ENCODE results near the gene RTP3.
A peak's percentile ranks its signal among the peaks of the same experiment; 100 is the strongest.

The RTP3 gene

DNA sequence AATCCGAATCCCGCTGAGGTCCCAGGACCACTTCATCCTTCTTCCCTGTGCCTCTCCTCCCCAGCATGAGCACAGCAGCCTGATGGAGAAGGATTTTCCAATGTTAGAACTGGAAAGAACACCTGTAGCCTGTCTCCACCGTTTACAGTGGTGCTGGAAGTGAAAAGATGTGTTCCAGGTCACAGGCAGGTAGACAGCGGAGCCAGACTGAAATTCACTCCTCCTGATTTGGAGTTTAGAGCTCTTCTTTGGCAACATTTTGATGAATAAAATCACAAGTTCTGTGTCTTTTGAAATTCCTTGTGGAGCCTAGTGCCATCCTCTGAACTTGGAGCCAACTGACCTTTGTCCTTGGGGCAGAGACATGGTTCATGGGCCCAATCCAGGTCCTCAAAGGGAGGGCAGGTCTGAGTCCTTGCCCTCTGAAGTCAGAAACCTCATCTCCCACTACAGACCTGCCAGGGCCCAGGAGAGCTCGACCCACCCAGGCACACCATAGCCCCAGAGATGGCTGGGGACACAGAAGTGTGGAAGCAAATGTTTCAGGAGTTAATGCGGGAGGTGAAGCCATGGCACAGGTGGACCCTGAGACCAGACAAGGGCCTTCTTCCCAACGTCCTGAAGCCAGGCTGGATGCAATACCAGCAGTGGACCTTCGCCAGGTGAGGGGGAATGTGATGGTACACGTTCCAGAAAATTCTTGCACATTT is at the start of gene RTP3:
RTP3 (plus strand) TSS at position 421 of the 710 bp plus-strand sequence; CDS start at position 508, 87 bp downstream.
- DNase-seq: no peak

GRCh38 chr3:46448721-46449120 is 49.1 kb upstream of the RTP3 start:
- no peak for DNase-seq

GRCh38 chr3:46449755-46450552 is 47.8 kb upstream of the RTP3 start:
- DNase-seq: peak; percentile 36 to 54 (median 42)

DNA sequence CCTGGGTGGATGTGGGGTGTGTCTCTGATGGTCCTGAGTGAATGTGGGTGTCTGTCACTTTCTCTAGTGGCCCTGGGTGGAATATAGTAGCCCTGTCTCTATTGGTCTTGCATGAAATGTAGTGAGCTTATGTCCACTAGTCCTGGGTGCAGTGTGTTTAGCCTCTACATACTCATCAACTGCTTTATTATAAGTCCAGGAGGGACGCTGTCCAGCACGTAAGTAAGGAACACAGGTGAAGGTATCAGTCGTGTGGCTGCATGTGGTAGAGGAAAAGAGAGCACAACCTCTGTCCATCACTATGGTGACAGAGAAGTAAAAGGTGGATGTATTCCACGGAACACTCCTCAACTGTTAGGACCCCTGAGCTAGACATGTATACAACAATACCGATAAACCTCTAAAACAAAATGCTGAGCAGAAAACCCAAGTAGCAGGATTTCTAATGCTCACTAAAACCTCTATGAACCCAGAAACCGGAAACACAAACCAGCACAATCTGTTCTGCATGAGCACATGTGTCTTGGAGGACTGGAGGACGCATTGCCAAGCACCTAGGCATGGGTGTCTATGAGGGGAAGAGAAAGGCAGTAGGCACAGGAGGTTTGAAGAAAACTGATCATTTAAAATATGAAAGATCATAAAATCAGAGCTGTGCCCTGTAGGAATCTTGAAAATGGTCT is 44.1 kb upstream of the RTP3 start:
- no peak for DNase-seq

- no peak for DNase-seq
These were observed 43.6 kb upstream of the RTP3 start for GRCh38 chr3:46454209-46454595.

DNA sequence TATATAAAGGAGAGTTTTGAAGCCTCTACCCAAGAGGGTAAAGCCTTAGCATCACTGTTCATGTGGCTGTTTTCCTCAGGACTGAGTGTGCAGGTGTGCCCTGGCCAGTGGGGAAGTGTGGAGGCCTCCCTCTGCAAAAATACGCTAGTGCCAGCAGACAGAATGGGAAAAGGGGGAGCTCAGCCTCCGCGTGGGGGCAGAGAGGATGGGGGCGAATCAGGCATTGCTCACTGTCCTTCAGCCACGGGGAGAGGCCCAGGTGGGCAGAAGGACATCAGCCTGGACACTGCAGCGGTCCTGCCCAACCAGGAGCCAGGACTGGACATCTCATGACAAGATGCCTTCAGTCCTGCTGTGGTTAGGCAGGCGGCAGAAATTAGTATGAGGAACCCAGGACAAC is 43.2 kb upstream of the RTP3 start:
- no peak for DNase-seq

DNA sequence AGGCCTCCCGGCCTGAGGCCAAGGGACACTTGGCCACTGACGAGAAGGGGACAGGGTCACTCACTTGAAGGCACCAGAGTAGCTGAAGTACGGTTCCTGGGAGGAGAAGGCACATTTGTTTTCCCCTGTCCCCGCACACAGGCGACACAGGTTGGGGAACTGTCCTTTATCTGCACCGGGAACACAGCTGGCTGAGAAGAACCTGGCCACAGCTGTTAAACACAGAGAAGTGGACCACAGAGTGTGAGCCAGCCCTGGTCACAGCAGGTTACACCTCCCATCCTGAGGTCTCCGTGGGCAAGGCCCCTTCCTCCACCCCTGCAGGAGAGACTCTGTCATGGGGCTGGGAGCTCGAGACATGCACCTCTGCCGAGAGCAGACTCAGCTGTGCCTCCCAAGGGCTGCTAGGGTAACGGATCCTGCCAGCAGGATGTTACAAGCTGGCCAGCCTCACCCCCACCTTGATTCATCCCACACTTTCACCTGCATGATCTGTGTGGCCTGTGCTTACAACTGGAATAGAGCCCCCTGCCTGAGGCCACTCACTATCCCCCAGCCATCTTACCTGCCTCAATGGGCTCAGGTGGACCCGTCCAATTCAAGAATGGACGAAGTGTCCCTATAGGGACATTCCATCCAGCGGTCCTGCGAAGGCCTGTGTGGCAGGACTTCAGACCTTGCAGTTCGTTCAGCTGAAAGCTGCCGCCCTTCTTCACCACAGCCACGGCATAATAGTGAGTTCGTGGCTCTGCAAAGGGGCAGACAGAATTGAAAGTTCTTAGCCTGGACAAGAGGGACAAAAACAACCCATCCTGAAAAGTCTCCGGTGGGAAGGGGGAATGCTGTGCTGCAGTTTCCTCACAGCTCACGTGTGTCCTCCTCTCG is 42.3 kb upstream of the RTP3 start:
- no peak for DNase-seq

DNA sequence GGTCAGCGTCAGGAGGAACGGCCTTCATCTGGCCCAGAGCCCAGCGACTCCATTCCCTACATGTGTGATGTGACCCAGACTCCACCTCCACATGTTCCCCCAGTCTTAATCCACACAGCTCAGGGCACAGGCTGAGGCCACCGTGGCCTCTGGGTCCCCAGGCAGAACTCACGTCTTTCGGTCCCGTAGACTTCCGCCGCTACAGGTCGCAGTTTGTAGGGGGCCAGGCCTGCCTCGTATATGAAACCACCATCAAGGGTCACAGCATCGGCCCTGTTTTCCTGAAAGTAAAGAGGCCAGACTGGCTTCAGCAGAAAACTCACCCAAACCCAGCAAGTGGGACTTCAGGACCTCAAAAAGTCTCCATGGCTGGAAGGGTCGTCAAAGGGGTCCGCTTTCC is 41.7 kb upstream of the RTP3 start:
- DNase-seq: no peak

- no peak for DNase-seq
These were observed 37.7 kb upstream of the RTP3 start for GRCh38 chr3:46460051-46460450.

GRCh38 chr3:46462111-46462510 is 35.7 kb upstream of the RTP3 start:
- DNase-seq: peak; percentile 52 to 78 (median 77)

GRCh38 chr3:46462511-46462910 is 35.3 kb upstream of the RTP3 start:
- no peak for DNase-seq

- DNase-seq: no peak
These were observed 34.5 kb upstream of the RTP3 start for GRCh38 chr3:46463120-46463867.

GRCh38 chr3:46463868-46464241 is 33.9 kb upstream of the RTP3 start:
- no peak for DNase-seq

- no peak for DNase-seq
These were observed 33.2 kb upstream of the RTP3 start, which contains the start of gene LTF for GRCh38 chr3:46464326-46465195. Gene LTF (minus strand): TSS chr3:46464905. CDS start chr3:46464867, 38 bp downstream.

- no peak for DNase-seq
These were observed 32.6 kb upstream of the RTP3 start for GRCh38 chr3:46465196-46465520.

DNA sequence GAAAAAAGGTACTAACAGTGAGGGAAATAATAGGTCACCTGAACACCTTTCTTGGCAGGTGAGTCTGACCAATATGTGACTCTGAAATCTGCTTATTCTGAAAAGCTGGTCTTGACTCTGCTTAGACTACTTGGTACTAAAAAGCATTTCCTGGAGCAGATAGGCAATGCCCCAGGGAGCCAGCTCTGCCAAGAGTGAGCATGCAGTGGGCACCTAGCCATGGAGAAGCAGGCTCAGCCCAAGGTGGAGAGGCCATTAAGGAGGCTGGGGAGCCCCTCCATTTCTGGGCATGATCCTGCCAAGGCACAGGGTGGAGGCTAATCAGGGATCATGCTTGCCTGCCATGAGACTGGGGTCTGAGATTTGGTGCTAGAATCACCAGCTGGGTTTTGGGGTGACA is 31.5 kb upstream of the RTP3 start:
- no peak for DNase-seq

DNA sequence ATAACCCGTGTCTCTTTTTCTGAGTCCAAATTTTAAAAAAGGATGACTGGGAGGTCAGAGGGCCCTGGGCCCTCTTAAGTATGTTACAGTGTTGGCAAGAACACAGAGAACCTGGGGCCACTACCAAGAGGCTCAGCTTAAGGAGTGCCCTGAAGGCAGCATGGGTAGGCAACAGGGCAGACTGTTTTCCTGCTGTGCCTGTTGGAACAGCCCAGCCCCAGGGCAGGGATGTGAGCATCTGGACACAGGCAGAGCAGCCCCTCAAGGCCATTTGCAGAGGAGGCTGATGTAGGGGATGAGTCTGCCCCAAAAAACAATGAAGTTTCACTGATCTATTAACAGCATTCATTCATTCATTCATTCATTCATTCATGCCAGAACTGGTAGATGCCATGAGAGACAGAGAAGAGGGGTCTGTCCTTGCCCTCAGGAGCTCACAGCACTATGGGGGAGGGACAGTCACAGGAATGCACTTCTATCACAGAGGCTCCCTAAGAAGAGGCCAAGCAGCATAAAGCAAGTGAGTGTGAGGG is 30.8 kb upstream of the RTP3 start:
- no peak for DNase-seq

DNA sequence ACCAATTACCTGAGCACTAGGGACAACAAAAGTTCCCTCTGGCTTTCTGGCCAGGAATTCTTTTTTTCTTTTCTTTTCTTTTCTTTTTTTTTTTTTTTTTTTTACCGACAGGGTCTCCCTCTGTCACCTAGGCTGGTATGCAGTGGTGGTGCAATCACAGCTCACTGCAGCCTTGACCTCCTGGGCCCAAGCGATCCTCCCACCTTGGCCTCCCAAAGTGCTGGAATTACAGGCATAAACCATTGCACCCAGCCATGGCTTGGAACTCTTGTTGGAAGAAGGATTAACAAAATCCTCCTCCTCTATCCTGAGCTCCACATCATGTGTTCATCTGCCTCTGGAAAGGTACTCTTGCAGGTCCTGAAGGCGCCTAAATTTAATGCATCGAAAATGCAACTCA is 30.2 kb upstream of the RTP3 start:
- no peak for DNase-seq

- DNase-seq: no peak
These were observed 28.8 kb upstream of the RTP3 start for GRCh38 chr3:46468753-46469600.

Measured in suppressor macrophage treated with lipopolysaccharide for 1 hour (primary cell).